HUDEP-2 (cell line): ENCODE measurements around the gene MUC13.

Source experiments
- DNase-seq, 76 experiments: peaks; one replicate each; lab custom pipeline; 2025; ENCODE audit not compliant: unreplicated experiment in 76 of 76; lab: John Stamatoyannopoulos, UW

MUC13 gene

GRCh38 chr3:124904835-124905492 lies 29.6 kb downstream of the MUC13 start:
- no peak for DNase-seq

- no peak for DNase-seq
Measured at GRCh38 chr3:124903896-124904834, 30.4 kb downstream of the MUC13 start.

GRCh38 chr3:124896824-124897526 lies 37.6 kb downstream of the MUC13 start:
- DNase-seq, result no peak

- DNase-seq, result no peak
Measured at GRCh38 chr3:124895756-124896155, 38.8 kb downstream of the MUC13 start.

GRCh38 chr3:124893526-124893925 lies 41.0 kb downstream of the MUC13 start:
- DNase-seq, result no peak

- DNase-seq, result no peak
Measured at GRCh38 chr3:124890573-124891190, 43.9 kb downstream of the MUC13 start.

GRCh38 chr3:124888482-124889441 lies 45.8 kb downstream of the MUC13 start:
- no peak for DNase-seq

- no peak for DNase-seq
Measured at GRCh38 chr3:124887932-124888298, 46.6 kb downstream of the MUC13 start.

GRCh38 chr3:124887177-124887931 lies 47.2 kb downstream of the MUC13 start, which contains the start of gene ITGB5:
Gene ITGB5 (minus strand): TSS chr3:124887365. CDS start chr3:124887000, 365 bp downstream.
- peak in 18 of 76 experiments; percentile 1 to 27 (median 9) for DNase-seq

GRCh38 chr3:124886168-124887056 lies 48.1 kb downstream of the MUC13 start:
- DNase-seq, result no peak

GRCh38 chr3:124885466-124886167 lies 48.9 kb downstream of the MUC13 start:
- no peak for DNase-seq

GRCh38 chr3:124884474-124885101 lies 50.0 kb downstream of the MUC13 start:
- DNase-seq, result no peak

GRCh38 chr3:124883766-124884473 lies 50.6 kb downstream of the MUC13 start:
- DNase-seq, result no peak

- DNase-seq, result no peak
Measured at GRCh38 chr3:124882816-124883747, 51.5 kb downstream of the MUC13 start.

- no peak for DNase-seq
Measured at GRCh38 chr3:124881976-124882697, 52.4 kb downstream of the MUC13 start.
